Activated naive CD8-positive, alpha-beta T cell treated with anti-CD3 and anti-CD28 coated beads for 36 hours (primary cell): ENCODE measurements around the gene SFTPD. TPM values are rescaled to one million over a fixed set of nuclear protein-coding genes. Genes with fewer than 3 reads are reported as not detected.

Experiments
- total RNA-seq, 2 experiments: library from RNA; stranded (reverse); gene quantifications; one replicate each; pipeline ENCODE4 v1.2.3, GENCODE V29; 2021

Gene SFTPD
- total RNA-seq, 2 experiments from 2014 or later, result not detected

Other genes with a start within 250 kb of the SFTPD start
- gene NUTM2B, start 245.9 kb downstream of the SFTPD start, total RNA-seq, result under 1 TPM; 0.37 to 0.94 TPM
- gene NUTM2E, start 122.4 kb downstream of the SFTPD start, total RNA-seq, result not detected
- 10 to 100 TPM; 11.1 to 14.7 TPM for gene TMEM254, start 129.6 kb upstream of the SFTPD start, total RNA-seq
- not detected for gene PLAC9, start 183.6 kb upstream of the SFTPD start, total RNA-seq